ENCODE measurements around the gene CLMN.

Gene CLMN

DNA sequence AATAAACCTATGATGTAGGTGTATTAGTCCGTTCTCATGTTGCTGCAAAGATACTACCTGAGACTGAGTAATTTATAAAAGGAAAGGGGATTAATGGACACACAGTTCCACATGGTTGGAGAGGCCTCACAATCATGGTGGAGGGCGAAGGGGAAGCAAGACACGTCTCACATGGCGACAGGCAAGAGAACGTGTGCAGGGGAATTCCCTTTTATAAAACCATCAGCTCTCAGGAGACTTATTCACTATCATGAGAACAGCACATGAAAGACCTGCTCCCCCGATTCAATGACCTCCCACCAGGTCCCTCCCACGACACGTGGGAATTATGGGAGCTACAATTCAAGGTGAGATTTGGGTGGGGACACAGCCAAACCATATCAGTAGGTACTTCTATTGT lies 103.7 kb downstream of the CLMN start:
- no peak for DNase-seq (ENCODE audit: low read depth, low spot score)
- in situ Hi-C loops (cut with HindIII; ENCODE audit: low sequenced_read_pairs): no loop called here
- TF ChIP-seq, protein P1, sequence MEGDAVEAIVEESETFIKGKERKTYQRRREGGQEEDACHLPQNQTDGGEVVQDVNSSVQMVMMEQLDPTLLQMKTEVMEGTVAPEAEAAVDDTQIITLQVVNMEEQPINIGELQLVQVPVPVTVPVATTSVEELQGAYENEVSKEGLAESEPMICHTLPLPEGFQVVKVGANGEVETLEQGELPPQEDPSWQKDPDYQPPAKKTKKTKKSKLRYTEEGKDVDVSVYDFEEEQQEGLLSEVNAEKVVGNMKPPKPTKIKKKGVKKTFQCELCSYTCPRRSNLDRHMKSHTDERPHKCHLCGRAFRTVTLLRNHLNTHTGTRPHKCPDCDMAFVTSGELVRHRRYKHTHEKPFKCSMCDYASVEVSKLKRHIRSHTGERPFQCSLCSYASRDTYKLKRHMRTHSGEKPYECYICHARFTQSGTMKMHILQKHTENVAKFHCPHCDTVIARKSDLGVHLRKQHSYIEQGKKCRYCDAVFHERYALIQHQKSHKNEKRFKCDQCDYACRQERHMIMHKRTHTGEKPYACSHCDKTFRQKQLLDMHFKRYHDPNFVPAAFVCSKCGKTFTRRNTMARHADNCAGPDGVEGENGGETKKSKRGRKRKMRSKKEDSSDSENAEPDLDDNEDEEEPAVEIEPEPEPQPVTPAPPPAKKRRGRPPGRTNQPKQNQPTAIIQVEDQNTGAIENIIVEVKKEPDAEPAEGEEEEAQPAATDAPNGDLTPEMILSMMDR (IDR thresholded peaks at IDR 0.05; ENCODE audit: low read depth, low read length): no peak
- H3K4me3 ChIP-seq (ENCODE audit: low read depth, low read length): no peak overlapping the region

DNA sequence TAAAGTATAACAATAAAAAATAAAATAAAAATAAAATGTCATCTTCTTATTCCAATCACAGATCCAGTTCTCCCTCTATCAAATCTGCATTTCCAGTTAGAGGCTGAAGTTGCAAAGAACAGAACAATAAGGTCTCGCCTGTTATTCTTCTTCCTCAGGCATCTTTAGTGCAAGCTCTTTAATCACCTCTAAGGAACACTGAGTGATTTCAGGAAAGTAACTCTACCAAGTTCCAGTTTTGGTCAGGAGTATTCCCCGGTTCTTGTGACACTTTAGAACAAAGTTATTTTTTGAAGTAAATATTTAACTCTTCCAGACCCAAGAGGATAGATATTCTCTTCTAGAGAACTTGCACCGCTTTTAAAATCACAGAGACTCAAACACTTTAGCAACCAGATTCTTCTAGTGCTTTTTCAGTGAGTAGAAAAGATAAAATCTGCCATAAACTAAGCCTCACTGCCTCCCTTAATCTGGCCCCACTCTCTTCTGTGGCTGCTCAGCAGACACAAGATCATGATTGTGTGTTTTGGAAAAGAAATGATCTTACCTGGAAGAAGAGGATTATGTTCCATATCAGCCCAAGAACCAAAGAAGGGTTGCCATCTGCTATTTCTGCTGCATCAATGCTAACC lies 104.5 kb downstream of the CLMN start:
- TF ChIP-seq, protein P1 (IDR thresholded peaks at IDR 0.05; ENCODE audit: low read depth, low read length): no peak
- in situ Hi-C loops (cut with HindIII; ENCODE audit: low sequenced_read_pairs): no loop called here
- DNase-seq (ENCODE audit: low read depth, low spot score): no peak
- H3K4me3 ChIP-seq (ENCODE audit: low read depth, low read length): no peak overlapping the region

DNA sequence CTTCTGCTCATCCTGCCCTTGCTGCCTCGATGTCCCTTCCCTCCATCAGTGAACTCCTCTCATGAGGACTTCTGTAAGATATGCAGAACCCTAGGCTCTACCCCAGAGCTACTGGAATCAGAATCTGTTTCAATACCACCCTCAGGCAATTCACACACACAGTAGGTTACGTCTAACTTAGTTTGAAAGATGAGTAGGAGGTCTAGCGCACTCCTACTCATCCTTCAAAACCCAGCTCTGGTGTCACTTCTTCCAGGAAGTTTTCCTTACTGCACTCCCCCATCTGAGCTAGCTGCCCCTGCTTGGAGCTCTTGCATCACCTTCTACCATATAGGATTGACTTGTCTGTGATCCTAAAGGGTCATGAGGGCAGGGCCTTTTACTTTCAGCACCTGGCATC lies 105.9 kb downstream of the CLMN start:
- DNase-seq (ENCODE audit: low read depth, low spot score): no peak
- in situ Hi-C loops (cut with HindIII; ENCODE audit: low sequenced_read_pairs): no loop called here
- no peak overlapping the region for H3K4me3 ChIP-seq (ENCODE audit: low read depth, low read length)
- TF ChIP-seq, protein P1 (IDR thresholded peaks at IDR 0.05; ENCODE audit: low read depth, low read length): no peak

DNA sequence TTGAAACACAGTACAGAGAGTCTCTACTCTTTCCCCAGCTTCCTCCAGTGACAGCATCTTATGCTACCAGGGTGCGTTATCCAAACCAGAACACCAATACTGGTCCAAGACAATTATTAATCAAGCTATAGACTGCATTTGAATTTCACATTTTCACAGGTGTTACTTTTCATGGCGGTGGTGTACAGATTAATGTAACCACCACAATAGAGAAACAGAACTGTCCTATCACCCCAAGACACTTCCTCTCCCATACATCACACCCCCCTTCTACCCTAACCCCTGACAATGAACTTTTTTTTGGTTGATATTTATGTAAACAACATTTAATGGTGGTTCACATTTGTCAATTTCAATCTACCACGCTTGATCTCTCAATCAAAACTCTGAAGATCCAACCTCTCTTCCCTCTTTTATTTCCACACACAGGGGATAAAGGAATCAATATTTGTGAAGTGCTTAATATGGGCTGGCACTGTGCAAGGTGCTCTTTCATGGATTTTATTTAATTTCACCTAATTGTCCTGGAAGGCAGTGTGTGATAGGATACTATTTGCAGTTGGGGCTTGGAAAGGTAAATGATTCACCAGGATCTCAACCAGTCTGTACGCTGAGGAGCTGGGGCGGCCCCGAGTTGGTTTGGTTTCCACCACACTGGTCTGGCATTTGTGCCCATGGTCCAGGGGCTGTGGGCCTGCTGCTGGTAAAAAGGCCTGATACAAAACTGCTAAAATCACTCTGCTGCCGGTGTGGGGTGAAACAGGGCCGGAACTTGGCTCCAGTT lies 107.8 kb downstream of the CLMN start:
- in situ Hi-C loops (cut with HindIII; ENCODE audit: low sequenced_read_pairs): no loop called here
- no peak for DNase-seq (ENCODE audit: low read depth, low spot score)
- TF ChIP-seq, protein P1 (IDR thresholded peaks at IDR 0.05; ENCODE audit: low read depth, low read length): no peak
- no peak overlapping the region for H3K4me3 ChIP-seq (ENCODE audit: low read depth, low read length)

DNA sequence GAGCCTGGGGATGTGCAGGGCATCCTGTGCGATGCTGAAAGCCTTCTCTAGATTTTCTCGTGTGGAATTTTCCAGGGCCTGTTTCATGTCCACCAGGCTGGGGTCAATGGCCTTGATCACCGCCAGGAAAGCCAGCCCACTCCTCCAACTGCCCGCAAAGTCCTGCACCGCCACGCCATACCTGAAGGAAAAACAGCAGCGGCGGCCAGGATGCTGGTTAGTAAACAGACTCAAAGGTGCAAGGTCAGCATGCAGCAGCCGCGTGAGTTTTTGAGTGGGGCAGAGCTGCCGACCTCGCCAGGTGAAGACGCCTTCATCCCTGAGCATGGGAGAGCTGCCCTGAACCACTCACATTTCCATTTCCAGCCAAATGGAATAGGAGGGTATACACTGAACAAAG lies 109.0 kb downstream of the CLMN start:
- no peak overlapping the region for H3K4me3 ChIP-seq (ENCODE audit: low read depth, low read length)
- TF ChIP-seq, protein P1 (IDR thresholded peaks at IDR 0.05; ENCODE audit: low read depth, low read length): no peak
- in situ Hi-C loops (cut with HindIII; ENCODE audit: low sequenced_read_pairs): no loop called here
- DNase-seq (ENCODE audit: low read depth, low spot score): no peak

DNA sequence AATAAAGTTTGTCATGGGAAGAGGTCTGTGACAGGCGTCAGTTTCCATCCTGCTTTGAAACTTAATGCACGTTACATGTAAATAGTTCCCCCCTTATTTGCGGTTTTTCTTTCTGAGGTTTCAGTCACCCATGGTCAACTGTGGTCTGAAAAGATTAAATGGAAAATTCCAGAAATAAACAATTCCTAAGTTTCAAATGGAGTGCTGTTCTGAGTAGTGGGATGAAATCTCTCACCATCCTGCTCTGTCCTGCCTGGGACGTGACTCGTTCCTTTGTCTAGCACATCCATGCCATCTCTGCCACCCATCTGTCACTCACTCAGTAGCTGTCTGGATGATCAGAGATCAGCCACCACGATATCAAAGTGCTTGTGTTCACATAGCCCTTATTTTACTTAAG lies 111.1 kb downstream of the CLMN start:
- in situ Hi-C loops (cut with HindIII; ENCODE audit: low sequenced_read_pairs): no loop called here

More for the DNA sequence above, 111.1 kb downstream of the CLMN start:
- DNase-seq (ENCODE audit: low read depth, low spot score): no peak
- TF ChIP-seq, protein P1 (IDR thresholded peaks at IDR 0.05; ENCODE audit: low read depth, low read length): no peak
- no peak overlapping the region for H3K4me3 ChIP-seq (ENCODE audit: low read depth, low read length)

Data from astrocyte of the spinal cord (primary cell).